K562 (cell line): ENCODE measurements around the gene SLC35A2. TPM values are rescaled to one million over a fixed set of nuclear protein-coding genes. Genes with fewer than 3 reads are reported as not detected.

Experiments
- ATAC-seq: fragments of 200-7000 bp; cut with Tn5 transposase; 3 replicates; pipeline ENCODE4 v1.9.1; 2020; ENCODE audit warnings: moderate library complexity
- BruUV-seq: library from RNA; stranded (reverse); fragments of 400-500 nt; replicated peaks from 2 replicates; lab custom pipeline; 2021; lab: Mats Ljungman, UMichigan
- CTCF ChIA-PET: fragments of 300-600 bp; formaldehyde crosslinking; extraction: SDS; loops from one replicate; lab custom pipeline; 2021; ENCODE audit warnings: low intra/inter-chr PET ratio; lab: Yijun Ruan, JAX
- POLR2A ChIA-PET: fragments of 300-600, 350-650 bp; sonication (Branson Sonifier 250); formaldehyde crosslinking; extraction: SDS; loops from one replicate; lab custom pipeline; 2021; ENCODE audit warnings: antibody characterized with exemption, inconsistent platforms; lab: Yijun Ruan, JAX
- DNase-seq, 4 experiments: peaks; one replicate each; pipeline versions ENCODE4 v3.0.0 to v3.0.0-alpha.2; 2011 to 2018; ENCODE audit warnings: low spot score in 3 of 4, mixed read lengths in 3 of 4; ENCODE audit errors: extremely low read depth in 1 of 4
- FAIRE-seq: peaks from 2 replicates; lab custom pipeline; 2011; peaks lifted over from hg19 to GRCh38; lab: Jason Lieb, UNC
- H2AFZ ChIP-seq: 2 replicates; pipeline ENCODE4 v1.6.0; 2011; ENCODE audit warnings: low read depth, low read length, control low read depth, inconsistent platforms
- H3K27ac ChIP-seq: fragments of 200-600 bp; 3 replicates; pipeline ENCODE4 v1.8.0; 2011; ENCODE audit warnings: low read depth, mild to moderate bottlenecking, control low read depth, inconsistent platforms, low read length, moderate library complexity, mixed read lengths; ENCODE audit errors: extremely low read depth
- H3K27me3 ChIP-seq, 2 experiments: fragments of 300-600 bp in 1 of 2; 2 replicates in 1 of 2; 3 replicates in 1 of 2; pipeline versions ENCODE4 v1.6.0 to v1.8.0; 2011; ENCODE audit warnings: inconsistent platforms in 2 of 2, low read length in 2 of 2, mild to moderate bottlenecking in 1 of 2, mixed read lengths in 1 of 2, moderate library complexity in 1 of 2; ENCODE audit not compliant: control insufficient read depth in 2 of 2, insufficient read depth in 2 of 2
- H3K36me3 ChIP-seq: fragments of 300-600 bp; 3 replicates; pipeline ENCODE4 v1.8.0; 2011; ENCODE audit warnings: mild to moderate bottlenecking, low read length, inconsistent platforms; ENCODE audit not compliant: control insufficient read depth, insufficient read depth
- H3K4me1 ChIP-seq, 2 experiments: fragments of 200-600 bp in 1 of 2; replicated peaks in 1 of 2; 2 replicates in 1 of 2; 3 replicates in 1 of 2; pipeline versions ENCODE4 v1.5.1 to v1.8.0; 2011; ENCODE audit warnings: inconsistent platforms in 2 of 2, low read length in 2 of 2, mild to moderate bottlenecking in 1 of 2, mixed read lengths in 1 of 2, moderate library complexity in 1 of 2; ENCODE audit not compliant: control insufficient read depth in 2 of 2, insufficient read depth in 2 of 2
- H3K4me2 ChIP-seq: 2 replicates; pipeline ENCODE4 v1.6.1; 2011; ENCODE audit warnings: low read length, control low read depth, inconsistent platforms, mixed read lengths; ENCODE audit not compliant: insufficient read depth
- H3K4me3 ChIP-seq: fragments of 200-600 bp; sonication (generic), shearing (Covaris generic); 2 replicates; pipeline ENCODE4 v1.5.1; 2016; ENCODE audit warnings: control low read depth, inconsistent platforms
- H3K79me2 ChIP-seq: fragments of 200-600 bp; 3 replicates; pipeline ENCODE4 v1.8.0; 2011; ENCODE audit warnings: low read length, inconsistent platforms; ENCODE audit not compliant: control insufficient read depth, insufficient read depth
- H3K9ac ChIP-seq, 2 experiments: 2 replicates each; pipeline versions ENCODE4 v1.6.0 to v1.6.1; 2011; ENCODE audit warnings: low read depth in 2 of 2, low read length in 2 of 2, control low read depth in 1 of 2, inconsistent platforms in 1 of 2, mild to moderate bottlenecking in 1 of 2, mixed read lengths in 1 of 2; ENCODE audit not compliant: insufficient read depth in 1 of 2
- H3K9me1 ChIP-seq: one replicate; pipeline ENCODE4 v1.6.0; 2011; ENCODE audit warnings: inconsistent platforms, mild to moderate bottlenecking, low read length, moderate library complexity; ENCODE audit not compliant: control insufficient read depth, insufficient read depth
- H3K9me3 ChIP-seq: replicated peaks from 2 replicates; pipeline ENCODE4 v1.5.1; 2011; ENCODE audit warnings: low read depth, low read length, inconsistent platforms; ENCODE audit not compliant: control insufficient read depth, insufficient read depth
- H4K20me1 ChIP-seq: replicated peaks from 2 replicates; pipeline ENCODE4 v1.6.1; 2011; ENCODE audit warnings: low read length, inconsistent platforms, mixed read lengths; ENCODE audit not compliant: control insufficient read depth, insufficient read depth
- ATF2 ChIP-seq: sonication (generic); formaldehyde crosslinking; IDR thresholded peaks from 2 replicates; pipeline ENCODE4 v1.8.1; 2022; ENCODE audit warnings: missing genetic modification reagents
- CXXC5 ChIP-seq: fragments of 250-450 bp; sonication (Bioruptor Pico); IDR thresholded peaks from 2 replicates; pipeline ENCODE4 v1.8.0; 2022; ENCODE audit warnings: inconsistent platforms, mild to moderate bottlenecking, moderate library complexity
- ERF ChIP-seq: fragments of 450-650 bp; formaldehyde crosslinking; IDR thresholded peaks from 2 replicates; pipeline ENCODE4 v1.4.0; 2020; ENCODE audit warnings: mild to moderate bottlenecking, mixed read lengths
- NONO ChIP-seq, 2 experiments: fragments of 200-400 bp in 1 of 2; fragments of 450-650 bp in 1 of 2; formaldehyde crosslinking in 1 of 2; IDR thresholded peaks; 2 replicates each; pipeline ENCODE4 v1.6.1; 2017; ENCODE audit warnings: low read depth in 2 of 2, mild to moderate bottlenecking in 2 of 2, moderate library complexity in 2 of 2, low read length in 1 of 2
- PREB ChIP-seq: sonication (generic); formaldehyde crosslinking; IDR thresholded peaks from 2 replicates; pipeline ENCODE4 v1.8.1; 2023; ENCODE audit warnings: mild to moderate bottlenecking, missing genetic modification reagents
- RERE ChIP-seq: sonication (generic); formaldehyde crosslinking; IDR thresholded peaks from 2 replicates; pipeline ENCODE4 v1.8.0; 2023; ENCODE audit warnings: missing genetic modification reagents, mild to moderate bottlenecking, borderline replicate concordance
- SAFB ChIP-seq: fragments of 200-400 bp; formaldehyde crosslinking; IDR thresholded peaks from 2 replicates; pipeline ENCODE4 v1.6.1; 2017; ENCODE audit warnings: low read depth, low read length, borderline replicate concordance
- TAL1 ChIP-seq: fragments of 450-650 bp; IDR thresholded peaks from 2 replicates; pipeline ENCODE4 v1.6.1; 2016; ENCODE audit warnings: mild to moderate bottlenecking
- ZFX ChIP-seq: sonication (generic); formaldehyde crosslinking; IDR thresholded peaks from 2 replicates; pipeline ENCODE4 v1.8.0; 2022; ENCODE audit warnings: mild to moderate bottlenecking, missing genetic modification reagents, moderate library complexity
- ZNF24 ChIP-seq: fragments of 450-650 bp; IDR thresholded peaks from 2 replicates; pipeline ENCODE4 v1.6.1; 2016
- ZNF398 ChIP-seq: fragments of 250-450 bp; sonication (Bioruptor Pico); IDR thresholded peaks from 2 replicates; pipeline ENCODE4 v1.8.0; 2021; ENCODE audit warnings: moderate library complexity, mild to moderate bottlenecking, inconsistent platforms
- WGBS: fragments of 100-300 bp; shearing (Covaris generic); methylation state at CpG from one replicate; pipeline ENCODE4 v1.1.6; 2016; ENCODE audit warnings: low coverage, mixed read lengths; ENCODE audit not compliant: insufficient coverage; ENCODE audit errors: missing lambda C conversion rate; 5-methylcytosine and 5-hydroxymethylcytosine counted together
- in situ Hi-C: fragments of 300-500 bp; cut with MboI; formaldehyde crosslinking; loops from 4 replicates; pipeline ENCODE4 v1.15.0; 2018; ENCODE audit warnings: inconsistent platforms, mixed read lengths
- intact Hi-C: fragments of 100-400 bp; cut with micrococcal nuclease; formaldehyde crosslinking; loops from 2 replicates; pipeline ENCODE4 v1.14.2; 2022
- polyA plus RNA-seq, 8 experiments: library from polyadenylated mRNA; depleted of rRNA in 4 of 8; stranded (reverse) in 5 of 8; unstranded in 3 of 8; fragments of >200 nt; fragmentation: Nextera tagmentation in 2 of 8; fragmentation: Illumina TruSeq in 1 of 8; extraction: Ambion mirVana in 2 of 8; extraction: Trizol in 1 of 8; gene quantifications; 2 replicates each; pipeline versions ENCODE4 v1.2.1 to v1.2.3, GENCODE V29; 2011 to 2014; ENCODE audit warnings: inconsistent platforms in 1 of 8, missing spikeins in 1 of 8
- total RNA-seq, 7 experiments: library from RNA; depleted of rRNA in 6 of 7; stranded (reverse); fragments of >200 nt in 6 of 7; fragmentation: Illumina TruSeq in 2 of 7; extraction: Trizol in 2 of 7; gene quantifications; 2 replicates each; pipeline versions ENCODE4 v1.2.1 to v1.2.3, GENCODE V29; 2011 to 2021; ENCODE audit warnings: low replicate concordance in 1 of 7

The SLC35A2 gene
- total and polyA plus RNA-seq, 9 of the 15 experiments (the other 6 are each of a cell fraction or from before 2014, with no cell fraction given): 3.3 to 38.9 (median 20.0) TPM

GRCh38 chrX:48927123-48927522 lies 15.7 kb upstream of the SLC35A2 start:
- peaks cover 4% of the 10 kb centered on the region; the same call in 1 of the 3 replicates for H3K79me2 ChIP-seq
- in situ Hi-C loops: no loop called here
- no peak for ATAC-seq

More at GRCh38 chrX:48927123-48927522, 15.7 kb upstream of the SLC35A2 start:
- H2AFZ ChIP-seq: no peak overlapping the region
- POLR2A ChIA-PET: no interaction called here
- DNase-seq (no peak), FAIRE-seq (no peak)
- peaks cover 0 to 8% of the 10 kb centered on the region in 2 experiments; a peak in 2 of 5 replicates for H3K4me1 ChIP-seq
- WGBS: 96% methylated on average over 4 of the region's 5 CpGs
- H4K20me1 ChIP-seq: no peaks in the 10 kb centered on the region
- H3K27ac ChIP-seq: no peak overlapping the region
- H3K9me3 ChIP-seq: no peaks in the 10 kb centered on the region
- H3K36me3 ChIP-seq: peaks cover 69% of the 10 kb centered on the region
- H3K4me3 ChIP-seq: no peak overlapping the region
- no peak overlapping the region for H3K4me2 ChIP-seq
- BruUV-seq: no TSS peak
- H3K9ac ChIP-seq: no peak overlapping the region
- TF ChIP-seq CXXC5 (no peak), NONO (IDR thresholded peaks at IDR 0.05; ENCODE audit: low read depth in 2 of 2, low read length in 1 of 2) (no peak), PREB (CRISPR knock-in tag) (no peak), TAL1 (no peak), ZNF398 (CRISPR knock-in tag) (no peak), ATF2 (CRISPR knock-in tag) (no peak), ZNF24 (no peak), SAFB (no peak), ZFX (CRISPR knock-in tag) (no peak), RERE (CRISPR knock-in tag) (no peak), ERF (CRISPR knock-in tag) (no peak)
- no peaks in the 10 kb centered on the region for H3K9me1 ChIP-seq
- H3K27me3 ChIP-seq: no peaks in the 10 kb centered on the region
- CTCF ChIA-PET: interaction anchor here (0.6 kb wide), 1 partner anchor 194 kb away, joined by 3 read pairs; no protein-coding TSS in a partner anchor
- intact Hi-C loops: no loop called here
